HCT116 (cell line): ENCODE data around the gene PCLO. TPM values are rescaled to one million over a fixed set of nuclear protein-coding genes. Genes with fewer than 3 reads are reported as not detected.

Experiments used
- ATAC-seq: fragments of 200-7000 bp; cut with Tn5 transposase; 2 replicates; pipeline ENCODE4 v1.9.1; 2020; ENCODE audit warnings: mild to moderate bottlenecking, moderate library complexity
- BruUV-seq: library from RNA; stranded (reverse); fragments of 400-500 nt; replicated peaks from 2 replicates; lab custom pipeline; 2021; lab: Mats Ljungman, UMichigan
- CTCF ChIA-PET: fragments of 300-600 bp; sonication (Branson Sonifier 250); formaldehyde crosslinking; loops from one replicate; lab custom pipeline; 2021; ENCODE audit warnings: antibody characterized with exemption; lab: Charles Lee
- POLR2A ChIA-PET: fragments of 300-600, 350-600 bp; sonication (Branson Sonifier 250); formaldehyde crosslinking; loops from one replicate; lab custom pipeline; 2021; ENCODE audit warnings: antibody characterized with exemption; lab: Charles Lee
- RAD21 ChIA-PET, 2 experiments: fragments of 300-600 bp; sonication (Branson Sonifier 250); formaldehyde crosslinking; loops; one replicate each; lab custom pipeline; 2023; ENCODE audit warnings: low total read pairs in 2 of 2; ENCODE audit not compliant: uncharacterized antibody in 2 of 2, unreplicated experiment in 2 of 2, low non-redundant PET in 1 of 2; lab: Charles Lee
- DNase-seq: peaks from one replicate; pipeline ENCODE4 v3.0.0-alpha.2; 2010; ENCODE audit warnings: low read depth, low spot score
- H2AFZ ChIP-seq: fragments of 200-600 bp; shearing (Covaris generic), sonication (generic); 2 replicates; pipeline ENCODE4 v1.6.1; 2017; ENCODE audit warnings: low read depth, mixed run types, mixed read lengths, antibody characterized with exemption, low read length; ENCODE audit not compliant: poor library complexity, severe bottlenecking
- H3K27ac ChIP-seq: 2 replicates; pipeline ENCODE4 v1.5.1; 2012; ENCODE audit warnings: low read depth, low read length
- H3K27me3 ChIP-seq: fragments of 200-600 bp; sonication (generic); 2 replicates; pipeline ENCODE4 v1.6.1; 2016; ENCODE audit warnings: mixed run types, low read length, mixed read lengths; ENCODE audit not compliant: insufficient read depth
- H3K36me3 ChIP-seq, 2 experiments: fragments of 200-500 bp in 1 of 2; fragments of 200-600 bp in 1 of 2; sonication (Bioruptor generic) in 1 of 2; sonication (generic) in 1 of 2; 2 replicates each; pipeline versions ENCODE4 v1.5.1 to v1.6.1; 2014 to 2016; ENCODE audit warnings: low read length in 2 of 2, inconsistent platforms in 1 of 2, mixed read lengths in 1 of 2, mixed run types in 1 of 2; ENCODE audit not compliant: insufficient read depth in 2 of 2, control insufficient read depth in 1 of 2
- H3K4me1 ChIP-seq, 2 experiments: fragments of 200-600 bp in 1 of 2; sonication (generic) in 1 of 2; 2 replicates each; pipeline versions ENCODE4 v1.5.1 to v1.6.1; 2012 to 2017; ENCODE audit warnings: low read length in 2 of 2, inconsistent platforms in 1 of 2, mild to moderate bottlenecking in 1 of 2, mixed read lengths in 1 of 2, mixed run types in 1 of 2, moderate library complexity in 1 of 2; ENCODE audit not compliant: insufficient read depth in 2 of 2, control insufficient read depth in 1 of 2
- H3K4me2 ChIP-seq: fragments of 200-600 bp; sonication (generic); 2 replicates; pipeline ENCODE4 v1.6.1; 2017; ENCODE audit warnings: mixed run types, low read length, mixed read lengths
- H3K4me3 ChIP-seq, 2 experiments: fragments of 200-600 bp in 1 of 2; sonication (generic) in 1 of 2; replicated peaks in 1 of 2; 2 replicates each; pipeline ENCODE4 v1.5.1; 2011 to 2016; ENCODE audit warnings: low read length in 2 of 2, control low read depth in 1 of 2, low read depth in 1 of 2, mild to moderate bottlenecking in 1 of 2, mixed read lengths in 1 of 2, mixed run types in 1 of 2
- H3K79me2 ChIP-seq: fragments of 200-600 bp; sonication (generic); 2 replicates; pipeline ENCODE4 v1.6.1; 2017; ENCODE audit warnings: mild to moderate bottlenecking, mixed run types, low read length, moderate library complexity, mixed read lengths; ENCODE audit not compliant: insufficient read depth
- H3K9ac ChIP-seq: fragments of 200-600 bp; sonication (generic); 2 replicates; pipeline ENCODE4 v1.6.1; 2016; ENCODE audit warnings: low read length, mixed read lengths
- H3K9me2 ChIP-seq: fragments of 200-600 bp; sonication (generic), shearing (Covaris generic); 2 replicates; pipeline ENCODE4 v1.6.1; 2017; ENCODE audit warnings: mixed run types, mild to moderate bottlenecking, moderate library complexity; ENCODE audit not compliant: insufficient read depth
- H3K9me3 ChIP-seq, 2 experiments: fragments of 200-500 bp in 1 of 2; fragments of 200-600 bp in 1 of 2; sonication (Bioruptor generic) in 1 of 2; sonication (generic) in 1 of 2; 2 replicates each; pipeline ENCODE4 v1.6.1; 2014 to 2017; ENCODE audit warnings: low read length in 2 of 2, mixed read lengths in 2 of 2, inconsistent platforms in 1 of 2, low read depth in 1 of 2, mild to moderate bottlenecking in 1 of 2, mixed run types in 1 of 2, moderate library complexity in 1 of 2; ENCODE audit not compliant: control insufficient read depth in 1 of 2, insufficient read depth in 1 of 2
- H4K20me1 ChIP-seq: fragments of 200-600 bp; sonication (generic), shearing (Covaris generic); 2 replicates; pipeline ENCODE4 v1.6.1; 2017; ENCODE audit warnings: mixed run types, mild to moderate bottlenecking, moderate library complexity; ENCODE audit not compliant: insufficient read depth
- CBX3 ChIP-seq: IDR thresholded peaks from 2 replicates; pipeline ENCODE4 v1.6.1; 2012; ENCODE audit warnings: low read depth
- CEBPB ChIP-seq: IDR thresholded peaks from 2 replicates; pipeline ENCODE4 v1.6.1; 2012; ENCODE audit warnings: low read depth
- EGR1 ChIP-seq: IDR thresholded peaks from 2 replicates; pipeline ENCODE4 v1.6.1; 2012; ENCODE audit warnings: low read depth
- ELF1 ChIP-seq: IDR thresholded peaks from 2 replicates; pipeline ENCODE4 v1.6.1; 2012; ENCODE audit warnings: low read depth, borderline replicate concordance
- EZH2 ChIP-seq: fragments of 200-600 bp; sonication (generic); IDR thresholded peaks from 2 replicates; pipeline ENCODE4 v1.6.1; 2017; ENCODE audit warnings: antibody characterized with exemption, mixed run types
- EZH2phosphoT487 ChIP-seq: fragments of 200-600 bp; IDR thresholded peaks from 2 replicates; pipeline ENCODE4 v1.6.1; 2018; ENCODE audit warnings: antibody characterized with exemption, borderline replicate concordance
- FOSL1 ChIP-seq: IDR thresholded peaks from 2 replicates; pipeline ENCODE4 v1.6.1; 2012; ENCODE audit warnings: low read depth
- JUND ChIP-seq: IDR thresholded peaks from 2 replicates; pipeline ENCODE4 v1.6.1; 2012
- POLR2A ChIP-seq: IDR thresholded peaks from 2 replicates; pipeline ENCODE4 v1.7.0; 2011; ENCODE audit warnings: borderline replicate concordance; ENCODE audit not compliant: insufficient read depth, insufficient read length; ENCODE audit errors: extremely low read depth
- POLR2AphosphoS5 ChIP-seq: IDR thresholded peaks from 2 replicates; pipeline ENCODE4 v1.6.1; 2011; ENCODE audit warnings: mild to moderate bottlenecking, low read depth, low read length, moderate library complexity
- RAD21 ChIP-seq: IDR thresholded peaks from 2 replicates; pipeline ENCODE4 v1.6.1; 2012; ENCODE audit warnings: low read depth, mild to moderate bottlenecking
- SIN3A ChIP-seq: IDR thresholded peaks from 2 replicates; pipeline ENCODE4 v1.6.1; 2012; ENCODE audit warnings: low read depth
- SP1 ChIP-seq: IDR thresholded peaks from 2 replicates; pipeline ENCODE4 v1.6.1; 2012; ENCODE audit warnings: low read depth
- SRF ChIP-seq: IDR thresholded peaks from 2 replicates; pipeline ENCODE4 v1.6.1; 2012; ENCODE audit warnings: low read depth
- YY1 ChIP-seq: IDR thresholded peaks from 2 replicates; pipeline ENCODE4 v1.6.1; 2011; ENCODE audit warnings: low read length, low read depth, moderate library complexity, mild to moderate bottlenecking; ENCODE audit not compliant: insufficient replicate concordance; ENCODE audit errors: extremely low read depth
- ZFX ChIP-seq: fragments of 450-650 bp; IDR thresholded peaks from 2 replicates; pipeline ENCODE4 v1.6.1; 2017
- ZNF274 ChIP-seq: fragments of 200-500 bp; sonication (Bioruptor generic); IDR thresholded peaks from 2 replicates; pipeline ENCODE4 v1.6.1; 2014; ENCODE audit warnings: mild to moderate bottlenecking, low read depth, low read length, inconsistent platforms
- intact Hi-C: fragments of 100-400 bp; cut with micrococcal nuclease; formaldehyde crosslinking; loops from 2 replicates; pipeline ENCODE4 v1.10.0; 2022
- total RNA-seq: library from RNA; stranded (reverse); gene quantifications from one replicate; pipeline ENCODE4 v1.2.1, GENCODE V29; 2021; ENCODE audit not compliant: unreplicated experiment
- TF ChIP-seq, protein P1 (sequence below): IDR thresholded peaks from 2 replicates; pipeline ENCODE4 v1.6.1; 2011; ENCODE audit warnings: mild to moderate bottlenecking, low read length, moderate library complexity; ENCODE audit not compliant: insufficient replicate concordance; ENCODE audit errors: extremely low read depth
- TF ChIP-seq, protein P2 (sequence below): IDR thresholded peaks from 2 replicates; pipeline ENCODE4 v1.6.1; 2012

PCLO gene
- total RNA-seq, 1 experiment from 2014 or later = 2.4 TPM

DNA sequence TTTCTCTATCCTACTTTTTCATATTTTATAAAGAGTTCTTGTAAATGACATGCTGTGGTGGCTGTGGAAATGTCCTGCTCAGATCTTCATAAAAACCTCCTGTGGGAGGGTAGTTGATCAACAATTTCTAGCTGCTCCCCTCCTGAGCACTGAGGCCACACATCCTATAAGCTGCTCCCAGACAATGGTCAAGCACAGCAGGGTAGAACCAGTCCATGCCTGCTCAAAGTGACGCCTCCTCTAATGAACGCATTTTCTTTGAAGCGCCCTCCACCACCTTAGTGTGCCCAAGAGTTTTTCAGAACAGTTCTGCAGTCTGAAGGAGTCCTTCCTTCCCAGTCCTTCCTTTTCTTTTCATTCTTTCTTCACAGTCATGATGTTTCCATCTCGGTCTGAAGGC is 420.5 kb downstream of the PCLO start:
- Histone ChIP-seq H2AFZ (no peak overlapping the region), H3K4me2 (no peak overlapping the region), H3K9me3 (no peaks in the 10 kb centered on the region), H4K20me1 (no peaks in the 10 kb centered on the region), H3K27me3 (no peaks in the 10 kb centered on the region), H3K36me3 (no peaks in the 10 kb centered on the region), H3K9ac (no peak overlapping the region), H3K9me2 (no peaks in the 10 kb centered on the region), H3K4me1 (no peaks in the 10 kb centered on the region), H3K27ac (no peak overlapping the region), H3K79me2 (no peaks in the 10 kb centered on the region), H3K4me3 (no peak overlapping the region)
- DNase-seq (no peak), ATAC-seq (no peak)
- ChIA-PET POLR2A (no interaction called here), CTCF (no interaction called here), RAD21 (interaction anchor here in 1 of 2 experiments (0.5 kb wide), 1 partner anchor 18 kb away, joined by 3 read pairs; no protein-coding TSS in a partner anchor)
- intact Hi-C loops = loop anchor here (10.0 kb wide), 1 partner anchor 913 kb away; no protein-coding TSS in a partner anchor
- no TSS peak for BruUV-seq
- TF ChIP-seq EZH2 = no peak
- no peak for TF ChIP-seq SRF
- no peak for TF ChIP-seq CBX3
- TF ChIP-seq POLR2AphosphoS5 = no peak
- no peak for TF ChIP-seq JUND
- TF ChIP-seq, protein P1, sequence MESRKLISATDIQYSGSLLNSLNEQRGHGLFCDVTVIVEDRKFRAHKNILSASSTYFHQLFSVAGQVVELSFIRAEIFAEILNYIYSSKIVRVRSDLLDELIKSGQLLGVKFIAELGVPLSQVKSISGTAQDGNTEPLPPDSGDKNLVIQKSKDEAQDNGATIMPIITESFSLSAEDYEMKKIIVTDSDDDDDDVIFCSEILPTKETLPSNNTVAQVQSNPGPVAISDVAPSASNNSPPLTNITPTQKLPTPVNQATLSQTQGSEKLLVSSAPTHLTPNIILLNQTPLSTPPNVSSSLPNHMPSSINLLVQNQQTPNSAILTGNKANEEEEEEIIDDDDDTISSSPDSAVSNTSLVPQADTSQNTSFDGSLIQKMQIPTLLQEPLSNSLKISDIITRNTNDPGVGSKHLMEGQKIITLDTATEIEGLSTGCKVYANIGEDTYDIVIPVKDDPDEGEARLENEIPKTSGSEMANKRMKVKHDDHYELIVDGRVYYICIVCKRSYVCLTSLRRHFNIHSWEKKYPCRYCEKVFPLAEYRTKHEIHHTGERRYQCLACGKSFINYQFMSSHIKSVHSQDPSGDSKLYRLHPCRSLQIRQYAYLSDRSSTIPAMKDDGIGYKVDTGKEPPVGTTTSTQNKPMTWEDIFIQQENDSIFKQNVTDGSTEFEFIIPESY = no peak
- TF ChIP-seq RAD21 = no peak
- no peak for TF ChIP-seq FOSL1
- TF ChIP-seq ZFX = no peak
- TF ChIP-seq, protein P2, sequence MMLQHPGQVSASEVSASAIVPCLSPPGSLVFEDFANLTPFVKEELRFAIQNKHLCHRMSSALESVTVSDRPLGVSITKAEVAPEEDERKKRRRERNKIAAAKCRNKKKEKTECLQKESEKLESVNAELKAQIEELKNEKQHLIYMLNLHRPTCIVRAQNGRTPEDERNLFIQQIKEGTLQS = no peak
- no peak for TF ChIP-seq POLR2A
- no peak for TF ChIP-seq EZH2phosphoT487
- no peak for TF ChIP-seq SP1
- TF ChIP-seq ZNF274 = no peak
- no peak for TF ChIP-seq CEBPB
- TF ChIP-seq ELF1 = no peak
- TF ChIP-seq YY1 = no peak
- TF ChIP-seq SIN3A = no peak
- TF ChIP-seq EGR1 = no peak
